Stomach (tissue), 4 donors: ENCODE results near the gene SUCLG2.

Experiments used
- CTCF ChIP-seq, 7 experiments: fragments of 450-650 bp in 4 of 7; fragments of 200-600 bp in 3 of 7; sonication (generic) in 3 of 7; IDR thresholded peaks; one replicate each; pipeline ENCODE4 v1.5.1; 2016 to 2019; ENCODE audit warnings: antibody characterized with exemption in 7 of 7, control low read depth in 2 of 7, mild to moderate bottlenecking in 1 of 7
- POLR2AphosphoS5 ChIP-seq, 3 donors: sonication (generic); formaldehyde crosslinking; IDR thresholded peaks; one replicate each; pipeline ENCODE4 v1.6.1; 2016; ENCODE audit warnings: antibody characterized with exemption in 3 of 3

GRCh38 chr3:67490658-67491057 lies 163.8 kb downstream of the SUCLG2 start:
- no peak for TF ChIP-seq POLR2AphosphoS5 (IDR thresholded peaks at IDR 0.05)
- TF ChIP-seq CTCF (IDR thresholded peaks at IDR 0.05) = no peak
